WERI-Rb-1 (cell line): ENCODE results near the gene SGSM2.
"Not testable (repeated sequence)": the region's sequence is repeated elsewhere in the genome, so short reads cannot be mapped to it uniquely, and the experiment has no call there.

Experiments used
- DNase-seq: peaks from one replicate; pipeline ENCODE4 v3.0.0-alpha.2; 2020
- H3K27ac ChIP-seq: fragments of 250-450 bp; sonication (Bioruptor Pico); 2 replicates; pipeline ENCODE4 v1.5.1; 2020; ENCODE audit warnings: mild to moderate bottlenecking, moderate library complexity
- H3K27me3 ChIP-seq: fragments of 250-450 bp; sonication (Bioruptor Pico); 2 replicates; pipeline ENCODE4 v1.5.1; 2021; ENCODE audit warnings: mild to moderate bottlenecking, low read depth, moderate library complexity; ENCODE audit not compliant: insufficient read depth, severe bottlenecking
- H3K36me3 ChIP-seq: fragments of 250-450 bp; sonication (Bioruptor Pico); 2 replicates; pipeline ENCODE4 v1.5.1; 2020; ENCODE audit warnings: mild to moderate bottlenecking, moderate library complexity
- H3K4me3 ChIP-seq: 2 replicates; pipeline ENCODE4 v1.5.1; 2011; ENCODE audit warnings: low read depth, mild to moderate bottlenecking, control low read depth, low read length
- H3K9me3 ChIP-seq: fragments of 250-450 bp; sonication (Bioruptor Pico); 2 replicates; pipeline ENCODE4 v1.5.1; 2021; ENCODE audit warnings: mild to moderate bottlenecking, moderate library complexity; ENCODE audit not compliant: severe bottlenecking
- TF ChIP-seq, protein P1 (sequence below): IDR thresholded peaks from 2 replicates; pipeline ENCODE4 v1.5.1; 2011; ENCODE audit warnings: low read depth, mild to moderate bottlenecking, control low read depth, inconsistent platforms, low read length

Gene SGSM2

DNA sequence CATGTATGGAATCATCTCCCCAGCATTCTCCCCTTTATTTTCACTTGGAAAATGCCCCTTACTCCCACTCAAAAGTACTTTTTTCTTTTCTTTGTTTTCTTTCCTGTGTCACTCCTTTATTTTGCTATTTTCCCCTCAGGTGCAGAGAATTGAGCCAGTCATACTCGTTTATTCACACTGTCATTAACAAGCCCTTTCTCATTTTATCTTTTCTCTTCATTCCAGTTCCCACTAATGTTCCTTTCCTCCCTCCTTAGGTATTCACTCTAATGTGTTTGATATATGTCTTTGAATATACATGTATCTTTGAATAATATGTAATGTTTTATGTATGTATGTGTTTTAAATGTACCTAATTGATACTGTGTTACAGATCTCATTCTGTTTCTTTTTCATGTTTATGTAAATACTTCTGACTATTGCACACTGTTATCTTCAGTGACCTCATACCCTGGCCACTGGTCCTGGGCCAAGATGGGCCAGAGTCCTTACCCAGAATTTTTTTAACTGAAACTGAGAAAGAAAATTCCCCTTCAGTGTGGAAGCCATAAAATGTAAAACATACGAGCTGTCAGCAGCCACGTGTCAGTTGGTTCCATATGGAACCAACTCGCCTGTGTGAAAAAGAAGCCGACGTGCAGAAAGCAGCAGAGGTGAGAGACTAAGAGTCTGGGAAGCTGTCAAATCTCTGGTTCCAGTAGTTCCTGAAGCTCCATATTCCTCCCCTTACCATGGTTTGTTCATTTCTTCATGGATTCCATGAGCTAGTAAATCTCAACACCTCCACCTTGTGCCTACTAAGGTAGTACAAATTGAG is 27.8 kb upstream of the SGSM2 start:
- DNase-seq, result no peak
- no peaks in the 10 kb centered on the region; the same call in 1 of the 2 replicates for H3K36me3 ChIP-seq
- H3K4me3 ChIP-seq, result no peak overlapping the region
- no peak overlapping the region for H3K27ac ChIP-seq
- TF ChIP-seq, protein P1, sequence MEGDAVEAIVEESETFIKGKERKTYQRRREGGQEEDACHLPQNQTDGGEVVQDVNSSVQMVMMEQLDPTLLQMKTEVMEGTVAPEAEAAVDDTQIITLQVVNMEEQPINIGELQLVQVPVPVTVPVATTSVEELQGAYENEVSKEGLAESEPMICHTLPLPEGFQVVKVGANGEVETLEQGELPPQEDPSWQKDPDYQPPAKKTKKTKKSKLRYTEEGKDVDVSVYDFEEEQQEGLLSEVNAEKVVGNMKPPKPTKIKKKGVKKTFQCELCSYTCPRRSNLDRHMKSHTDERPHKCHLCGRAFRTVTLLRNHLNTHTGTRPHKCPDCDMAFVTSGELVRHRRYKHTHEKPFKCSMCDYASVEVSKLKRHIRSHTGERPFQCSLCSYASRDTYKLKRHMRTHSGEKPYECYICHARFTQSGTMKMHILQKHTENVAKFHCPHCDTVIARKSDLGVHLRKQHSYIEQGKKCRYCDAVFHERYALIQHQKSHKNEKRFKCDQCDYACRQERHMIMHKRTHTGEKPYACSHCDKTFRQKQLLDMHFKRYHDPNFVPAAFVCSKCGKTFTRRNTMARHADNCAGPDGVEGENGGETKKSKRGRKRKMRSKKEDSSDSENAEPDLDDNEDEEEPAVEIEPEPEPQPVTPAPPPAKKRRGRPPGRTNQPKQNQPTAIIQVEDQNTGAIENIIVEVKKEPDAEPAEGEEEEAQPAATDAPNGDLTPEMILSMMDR, result no peak
- H3K27me3 ChIP-seq, result no peaks in the 10 kb centered on the region
- no peaks in the 10 kb centered on the region for H3K9me3 ChIP-seq

DNA sequence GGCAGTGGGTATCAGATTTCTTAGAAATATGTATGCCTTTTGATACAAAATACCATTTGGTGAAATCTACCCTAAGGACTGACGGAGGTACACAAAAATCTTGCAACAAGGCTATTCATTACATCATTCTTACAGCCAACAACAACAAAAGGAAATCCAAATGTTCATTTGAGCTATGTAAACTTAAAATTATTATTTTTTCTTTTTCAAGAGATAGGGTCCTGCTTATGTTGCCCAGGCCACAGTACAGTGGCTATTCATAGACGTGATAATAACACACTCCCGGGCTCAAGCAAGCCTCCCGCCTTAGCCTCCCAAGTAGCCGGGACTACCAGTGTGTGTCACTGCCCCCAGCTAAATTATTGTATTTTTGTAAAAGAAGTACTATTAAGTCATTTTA is 24.6 kb upstream of the SGSM2 start:
- H3K4me3 ChIP-seq, result no peak overlapping the region
- no peaks in the 10 kb centered on the region for H3K27me3 ChIP-seq
- no peaks in the 10 kb centered on the region for H3K9me3 ChIP-seq
- DNase-seq, result no peak
- H3K36me3 ChIP-seq, result no peaks in the 10 kb centered on the region
- TF ChIP-seq, protein P1, result no peak
- H3K27ac ChIP-seq, result no peak overlapping the region

DNA sequence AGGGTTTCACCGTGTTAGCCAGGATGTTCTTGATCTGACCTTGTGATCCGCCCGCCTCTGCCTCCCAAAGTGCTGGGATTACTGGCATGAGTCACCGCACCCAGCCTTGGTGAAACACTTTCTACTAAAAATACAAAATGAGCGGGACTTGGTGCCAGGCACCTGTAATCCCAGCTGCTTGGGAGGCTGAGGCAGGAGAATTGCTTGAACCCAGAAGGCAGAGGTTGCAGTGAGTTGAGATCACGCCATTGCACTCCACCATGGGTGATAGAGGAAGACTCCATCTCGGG is 20.4 kb upstream of the SGSM2 start:
- not testable (repeated sequence) for H3K27ac ChIP-seq, H3K27me3 ChIP-seq, H3K9me3 ChIP-seq, H3K36me3 ChIP-seq, DNase-seq, H3K4me3 ChIP-seq

DNA sequence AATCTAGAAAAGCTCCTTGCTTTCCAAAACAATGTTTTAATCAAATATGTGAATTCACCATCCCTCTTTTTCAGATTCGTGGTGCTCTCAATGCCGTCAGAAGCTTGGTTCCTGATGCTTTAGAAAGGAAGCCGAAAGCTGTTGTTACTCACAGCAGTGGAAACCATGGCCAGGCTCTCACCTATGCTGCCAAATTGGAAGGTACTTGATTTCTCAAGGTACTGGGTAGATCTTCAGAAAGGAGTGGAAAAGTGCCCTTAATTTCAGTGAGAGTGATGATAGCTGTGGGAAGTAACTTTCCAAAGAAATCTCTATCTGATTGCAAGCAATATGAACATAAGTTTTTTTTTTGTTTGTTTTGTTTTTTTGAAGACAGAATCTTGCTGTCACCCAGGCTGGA is 19.5 kb upstream of the SGSM2 start:
- TF ChIP-seq, protein P1, result no peak
- H3K9me3 ChIP-seq, result no peaks in the 10 kb centered on the region

DNA sequence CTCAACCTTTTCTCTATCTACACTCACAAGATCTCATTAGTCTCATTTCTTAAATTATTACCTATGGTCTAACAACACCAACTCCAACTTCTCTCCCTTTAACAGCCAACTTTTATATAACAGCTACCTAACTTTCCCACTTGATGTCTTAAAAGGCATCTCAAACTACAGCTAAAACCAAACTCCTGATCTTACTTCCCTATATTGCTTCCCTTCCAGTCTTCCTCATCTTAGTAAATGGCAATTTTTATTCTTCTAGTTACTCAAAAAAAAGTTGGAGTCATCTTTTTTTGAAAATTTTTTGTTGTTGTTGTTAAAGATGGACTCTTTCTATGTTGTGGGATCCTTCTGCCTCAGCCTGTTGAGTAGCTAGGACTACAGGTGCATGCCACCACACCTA is 18.2 kb upstream of the SGSM2 start:
- DNase-seq, result no peak
- Histone ChIP-seq H3K36me3 (peaks cover 19% of the 10 kb centered on the region), H3K9me3 (no peaks in the 10 kb centered on the region), H3K27ac (no peak overlapping the region), H3K4me3 (no peak overlapping the region), H3K27me3 (no peaks in the 10 kb centered on the region)
- TF ChIP-seq, protein P1, result no peak

More for the DNA sequence above, 19.5 kb upstream of the SGSM2 start:
- Histone ChIP-seq H3K4me3 (no peak overlapping the region), H3K36me3 (peaks cover 7% of the 10 kb centered on the region), H3K27ac (no peak overlapping the region), H3K27me3 (no peaks in the 10 kb centered on the region)
- DNase-seq, result no peak

DNA sequence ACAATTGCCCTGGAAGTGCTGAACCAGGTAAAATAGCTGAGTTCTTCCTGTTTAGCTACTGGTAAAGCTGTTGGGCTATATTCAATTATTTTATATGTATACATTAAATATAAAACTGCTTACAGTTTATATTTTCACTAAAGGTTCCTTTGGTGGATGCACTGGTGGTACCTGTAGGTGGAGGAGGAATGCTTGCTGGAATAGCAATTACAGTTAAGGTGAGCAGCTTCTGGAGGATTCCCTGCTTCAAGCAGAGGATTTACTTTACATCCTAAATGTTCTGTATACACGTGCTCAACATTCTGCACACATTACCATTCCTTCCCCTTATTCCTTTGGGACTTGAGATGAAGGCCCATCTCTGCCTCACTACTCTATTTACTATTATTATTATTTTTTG is 15.9 kb upstream of the SGSM2 start:
- Histone ChIP-seq H3K36me3 (peaks cover 41% of the 10 kb centered on the region), H3K9me3 (no peaks in the 10 kb centered on the region), H3K27me3 (no peaks in the 10 kb centered on the region), H3K27ac (no peak overlapping the region), H3K4me3 (no peak overlapping the region)
- TF ChIP-seq, protein P1, result no peak
- DNase-seq, result no peak
